Thoracic aorta (tissue), 2 donors: ENCODE results near the gene FEM1C. TPM values are rescaled to one million over a fixed set of nuclear protein-coding genes. Genes with fewer than 3 reads are reported as not detected.
A peak's percentile ranks its signal among the peaks of the same experiment; 100 is the strongest.

Experiments used
- ATAC-seq: fragments of 150-250 bp; one replicate; pipeline ENCODE4 v1.8.0; 2017; ENCODE audit warnings: low read depth; ENCODE audit not compliant: insufficient number of reproducible peaks, low FRiP score
- DNase-seq: peaks from one replicate; pipeline ENCODE4 v3.0.0-alpha.2; 2020; ENCODE audit warnings: low spot score
- H3K27ac ChIP-seq, 2 donors: fragments of 200-600 bp; sonication (generic); 1 replicate in 1 of 2; 2 replicates in 1 of 2; pipeline ENCODE4 v1.5.1; 2016; ENCODE audit warnings: mild to moderate bottlenecking in 2 of 2, moderate library complexity in 2 of 2
- H3K27me3 ChIP-seq: fragments of 200-600 bp; sonication (generic); replicated peaks from 2 replicates; pipeline ENCODE4 v1.6.0; 2016; ENCODE audit warnings: mild to moderate bottlenecking; ENCODE audit not compliant: insufficient read depth
- H3K36me3 ChIP-seq: fragments of 200-600 bp; sonication (generic); one replicate; pipeline ENCODE4 v1.5.1; 2016
- H3K4me1 ChIP-seq, 2 donors: fragments of 200-600 bp; sonication (generic); 1 replicate in 1 of 2; 2 replicates in 1 of 2; pipeline versions ENCODE4 v1.5.1 to v1.6.0; 2016; ENCODE audit warnings: low read depth in 2 of 2, mild to moderate bottlenecking in 1 of 2; ENCODE audit not compliant: control insufficient read depth in 1 of 2
- H3K4me3 ChIP-seq: fragments of 200-600 bp; sonication (generic); 2 replicates; pipeline ENCODE4 v1.5.1; 2016; ENCODE audit warnings: mild to moderate bottlenecking
- H3K9me3 ChIP-seq: fragments of 200-600 bp; sonication (generic); 2 replicates; pipeline ENCODE4 v1.5.1; 2016
- CTCF ChIP-seq: fragments of 200-600 bp; sonication (generic); IDR thresholded peaks from one replicate; pipeline ENCODE4 v1.5.1; 2019; ENCODE audit warnings: antibody characterized with exemption
- total RNA-seq, 2 donors: library from RNA; depleted of rRNA; stranded (reverse); fragments of >200 nt; gene quantifications; one replicate each; pipeline versions ENCODE4 v1.1.0 to v1.2.3, GENCODE V29; 2016

Gene FEM1C
- total RNA-seq, 2 donors from 2014 or later = 14.1 to 35.6 TPM

GRCh38 chr5:115551415-115551814, 6.8 kb upstream of the FEM1C start:
- DNase-seq = no peak
- Histone ChIP-seq H3K27ac (no peak overlapping the region), H3K4me3 (no peak overlapping the region), H3K9me3 (no peaks in the 10 kb centered on the region), H3K27me3 (no peaks in the 10 kb centered on the region), H3K4me1 (no peaks in the 10 kb centered on the region), H3K36me3 (no peaks in the 10 kb centered on the region)
- ATAC-seq = no peak
- TF ChIP-seq CTCF = no peak

GRCh38 chr5:115549154-115549553, 4.6 kb upstream of the FEM1C start:
- no peak for TF ChIP-seq CTCF
- no peak overlapping the region for H3K27ac ChIP-seq
- H3K4me3 ChIP-seq = no peak overlapping the region
- H3K4me1 ChIP-seq = no peaks in the 10 kb centered on the region
- no peaks in the 10 kb centered on the region for H3K27me3 ChIP-seq
- ATAC-seq (no peak), DNase-seq (no peak)
- peaks cover 6% of the 10 kb centered on the region for H3K9me3 ChIP-seq
- H3K36me3 ChIP-seq = no peaks in the 10 kb centered on the region

DNA sequence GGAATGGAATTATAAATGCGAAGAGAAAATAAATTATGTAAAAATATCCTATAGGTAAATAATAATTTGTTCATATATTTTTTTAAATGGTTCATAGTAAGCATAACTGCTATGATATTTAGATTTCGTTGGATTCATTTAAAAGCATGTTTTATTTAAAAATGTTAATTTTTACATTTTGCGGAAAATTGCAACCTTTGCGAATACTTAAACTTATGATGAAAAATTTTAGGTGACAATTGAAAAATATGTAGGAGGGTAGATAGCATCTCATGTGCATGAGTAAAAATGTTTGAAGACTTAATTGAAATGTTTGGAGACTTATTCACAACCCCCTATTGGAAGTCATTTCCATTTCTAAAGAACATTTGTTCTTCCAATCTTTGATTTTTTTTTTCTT, 4.1 kb upstream of the FEM1C start:
- no peak for DNase-seq
- Histone ChIP-seq H3K36me3 (no peaks in the 10 kb centered on the region), H3K27me3 (no peaks in the 10 kb centered on the region), H3K9me3 (peaks cover 6% of the 10 kb centered on the region), H3K4me3 (no peak overlapping the region), H3K27ac (no peak overlapping the region), H3K4me1 (no peaks in the 10 kb centered on the region)
- TF ChIP-seq CTCF = no peak
- no peak for ATAC-seq

- Histone ChIP-seq H3K9me3 (peaks cover 6% of the 10 kb centered on the region), H3K27me3 (no peaks in the 10 kb centered on the region), H3K4me3 (peak overlapping the region; percentile 98), H3K27ac (peak overlapping the region; percentile 63 to 64), H3K4me1 (peaks cover 17 to 19% of the 10 kb centered on the region in 2 donors), H3K36me3 (no peaks in the 10 kb centered on the region)
- no peak for TF ChIP-seq CTCF
- ATAC-seq = no peak
- DNase-seq = no peak
Measured at GRCh38 chr5:115545351-115545882, 842 bp upstream of the FEM1C start.

DNA sequence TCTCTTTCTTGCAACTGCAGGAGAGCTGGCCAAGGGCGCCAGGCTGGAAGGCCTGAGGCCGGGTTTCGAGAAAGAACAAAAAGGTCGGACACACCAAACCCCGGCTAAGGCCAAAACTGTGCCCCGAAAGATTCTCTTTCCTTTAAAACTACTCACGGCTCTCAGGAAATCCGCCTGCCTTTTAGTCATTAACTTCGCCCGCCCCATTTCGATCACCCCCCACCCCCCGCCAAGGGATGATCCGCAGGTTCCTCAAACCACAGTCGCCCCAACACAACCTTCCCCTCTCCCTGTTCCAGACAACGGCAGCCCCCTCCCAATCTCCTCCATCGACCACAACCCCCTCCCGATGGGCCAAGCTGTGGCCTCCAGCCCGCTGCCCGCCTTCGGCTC, 536 bp downstream of the FEM1C start:
- peak overlapping the region; percentile 98 for H3K4me3 ChIP-seq
- no peak for TF ChIP-seq CTCF
- peaks cover 29 to 31% of the 10 kb centered on the region in 2 donors for H3K4me1 ChIP-seq
- H3K9me3 ChIP-seq = peaks cover 6% of the 10 kb centered on the region
- DNase-seq = no peak
- H3K27me3 ChIP-seq = no peaks in the 10 kb centered on the region
- peak; percentile 25 for ATAC-seq
- H3K36me3 ChIP-seq = no peaks in the 10 kb centered on the region
- H3K27ac ChIP-seq = peak overlapping the region; percentile 95 to 99
